ENCODE measurements around the gene SHISAL2A.
"Not testable (repeated sequence)": the region's sequence is repeated elsewhere in the genome, so short reads cannot be mapped to it uniquely, and the experiment has no call there.

SHISAL2A gene

DNA sequence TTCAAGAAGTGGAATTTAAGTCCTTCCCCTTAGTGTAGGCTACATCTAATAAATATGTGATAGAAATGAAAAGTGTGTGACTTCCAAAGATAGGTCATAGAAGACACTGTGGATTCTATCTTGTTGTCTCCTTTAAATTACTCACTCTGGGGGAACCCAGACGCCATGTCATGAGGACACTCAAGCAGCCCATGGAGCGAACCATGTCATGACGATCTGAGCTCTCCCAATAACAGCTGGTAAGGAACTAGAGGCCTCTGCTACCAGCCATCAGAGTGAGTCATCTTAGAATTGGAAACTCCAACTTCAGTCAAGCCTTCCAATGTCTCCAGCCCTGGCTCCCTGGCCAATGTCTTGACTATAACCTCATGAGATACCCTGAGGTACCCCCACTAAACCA, 58.9 kb downstream of the SHISAL2A start:
- DNase-seq, result no peak

DNA sequence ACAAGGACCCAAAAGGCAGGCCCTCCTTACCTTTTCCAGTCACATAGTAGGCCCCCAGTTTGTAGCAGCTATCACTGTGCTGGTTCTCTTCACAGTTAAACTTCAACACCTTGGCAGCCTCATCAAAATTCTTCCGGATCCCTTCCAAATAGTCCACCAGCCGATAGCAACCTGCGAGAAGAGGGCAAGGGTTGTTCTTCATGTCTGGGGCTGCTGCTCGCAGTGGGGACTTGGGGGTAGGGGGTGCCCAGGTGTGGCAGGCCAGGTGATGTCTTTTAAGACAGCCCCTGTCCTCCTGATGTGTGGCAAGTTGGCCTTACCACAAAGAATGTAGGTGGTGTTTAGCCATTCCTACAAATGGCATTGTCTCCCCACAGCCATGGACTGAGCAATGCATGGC, 59.7 kb downstream of the SHISAL2A start:
- DNase-seq, result no peak

GRCh38 chr1:52693351-52693750, 60.4 kb downstream of the SHISAL2A start:
- DNase-seq, result not testable (repeated sequence)

- DNase-seq, result no peak
These were observed 60.9 kb downstream of the SHISAL2A start for GRCh38 chr1:52693843-52694242.

DNA sequence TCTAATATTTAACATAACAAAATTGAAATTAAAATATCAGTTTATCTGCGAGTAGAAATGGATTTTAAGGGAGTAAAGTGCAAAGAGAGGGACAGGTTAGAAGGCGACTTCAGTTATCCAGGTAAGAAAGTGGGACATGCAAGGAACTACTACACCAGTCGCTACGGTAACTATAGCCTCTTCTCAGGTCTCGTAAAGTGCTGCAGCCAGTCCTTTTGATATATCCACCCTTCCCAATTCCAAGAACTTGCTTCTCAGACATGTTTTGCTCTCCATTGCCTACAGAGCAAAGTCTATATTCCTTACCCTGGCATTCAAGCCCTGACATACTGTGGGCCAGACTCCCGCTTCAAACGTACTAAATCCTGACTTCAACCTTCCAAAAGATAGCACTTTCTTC, 62.7 kb downstream of the SHISAL2A start:
- no peak for DNase-seq

- DNase-seq, result peak; percentile 35
These were observed 65.1 kb downstream of the SHISAL2A start, which contains the start of gene COA7 for GRCh38 chr1:52697795-52698674. TSS of gene COA7 (minus strand) at chr1:52698347. CDS start at chr1:52698326, 21 bp downstream.

- DNase-seq, result peak; percentile 88
These were observed 70.2 kb downstream of the SHISAL2A start for GRCh38 chr1:52702886-52703787.

- DNase-seq, result no peak
These were observed 73.2 kb downstream of the SHISAL2A start for GRCh38 chr1:52706136-52706670.

Measured in NCI-H524 treated with DMSO at 0.1 percent for 48 hours (cell line).